ENCODE measurements around the gene ALG9.

The ALG9 gene

GRCh38 chr11:111917788-111918187 is 46.4 kb upstream of the ALG9 start:
- Histone ChIP-seq H3K27me3 (ENCODE audit: insufficient read depth, poor library complexity, severe bottlenecking) (no peaks in the 10 kb centered on the region), H3K27ac (replicated peaks) (no peak overlapping the region), H3K4me3 (replicated peaks; ENCODE audit: insufficient read depth, low read length) (no peak overlapping the region)
- no peak for TF ChIP-seq SPI1 (IDR thresholded peaks at IDR 0.05; ENCODE audit: borderline replicate concordance, low read depth)
- TF ChIP-seq CTCF (IDR thresholded peaks at IDR 0.05; ENCODE audit: insufficient read depth, low read length): no peak
- TF ChIP-seq, protein P1, sequence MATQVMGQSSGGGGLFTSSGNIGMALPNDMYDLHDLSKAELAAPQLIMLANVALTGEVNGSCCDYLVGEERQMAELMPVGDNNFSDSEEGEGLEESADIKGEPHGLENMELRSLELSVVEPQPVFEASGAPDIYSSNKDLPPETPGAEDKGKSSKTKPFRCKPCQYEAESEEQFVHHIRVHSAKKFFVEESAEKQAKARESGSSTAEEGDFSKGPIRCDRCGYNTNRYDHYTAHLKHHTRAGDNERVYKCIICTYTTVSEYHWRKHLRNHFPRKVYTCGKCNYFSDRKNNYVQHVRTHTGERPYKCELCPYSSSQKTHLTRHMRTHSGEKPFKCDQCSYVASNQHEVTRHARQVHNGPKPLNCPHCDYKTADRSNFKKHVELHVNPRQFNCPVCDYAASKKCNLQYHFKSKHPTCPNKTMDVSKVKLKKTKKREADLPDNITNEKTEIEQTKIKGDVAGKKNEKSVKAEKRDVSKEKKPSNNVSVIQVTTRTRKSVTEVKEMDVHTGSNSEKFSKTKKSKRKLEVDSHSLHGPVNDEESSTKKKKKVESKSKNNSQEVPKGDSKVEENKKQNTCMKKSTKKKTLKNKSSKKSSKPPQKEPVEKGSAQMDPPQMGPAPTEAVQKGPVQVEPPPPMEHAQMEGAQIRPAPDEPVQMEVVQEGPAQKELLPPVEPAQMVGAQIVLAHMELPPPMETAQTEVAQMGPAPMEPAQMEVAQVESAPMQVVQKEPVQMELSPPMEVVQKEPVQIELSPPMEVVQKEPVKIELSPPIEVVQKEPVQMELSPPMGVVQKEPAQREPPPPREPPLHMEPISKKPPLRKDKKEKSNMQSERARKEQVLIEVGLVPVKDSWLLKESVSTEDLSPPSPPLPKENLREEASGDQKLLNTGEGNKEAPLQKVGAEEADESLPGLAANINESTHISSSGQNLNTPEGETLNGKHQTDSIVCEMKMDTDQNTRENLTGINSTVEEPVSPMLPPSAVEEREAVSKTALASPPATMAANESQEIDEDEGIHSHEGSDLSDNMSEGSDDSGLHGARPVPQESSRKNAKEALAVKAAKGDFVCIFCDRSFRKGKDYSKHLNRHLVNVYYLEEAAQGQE (IDR thresholded peaks at IDR 0.05; ENCODE audit: insufficient replicate concordance, low read depth): no peak
- TF ChIP-seq POLR2AphosphoS5 (IDR thresholded peaks at IDR 0.05; ENCODE audit: low read depth): no peak
- TF ChIP-seq GABPA (IDR thresholded peaks at IDR 0.05; ENCODE audit: low read depth): no peak
- no peak for DNase-seq (ENCODE audit: low read depth in 1 of 2, low spot score in 1 of 2)

DNA sequence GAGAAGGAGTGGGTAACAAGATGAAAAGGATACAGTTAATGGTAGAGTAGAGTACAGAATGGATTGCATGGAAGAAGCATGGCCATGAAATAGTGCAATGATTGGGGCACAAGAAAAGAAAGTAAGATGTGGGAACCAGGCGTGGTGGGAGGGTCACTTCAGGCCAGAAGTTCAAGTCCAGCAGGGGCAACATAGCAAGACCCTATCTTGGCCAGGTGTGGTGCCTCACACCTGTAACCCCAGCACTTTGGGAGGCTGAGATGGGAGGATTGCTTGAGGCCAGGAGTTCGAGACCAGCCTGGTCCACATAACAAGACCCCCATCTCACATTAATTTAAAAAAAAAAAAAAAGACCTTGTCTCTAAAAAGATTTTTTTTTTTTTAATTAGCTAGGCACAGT is 45.9 kb upstream of the ALG9 start:
- peaks cover 1% of the 10 kb centered on the region for H3K27me3 ChIP-seq (ENCODE audit: insufficient read depth, poor library complexity, severe bottlenecking)
- DNase-seq (ENCODE audit: low read depth in 1 of 2, low spot score in 1 of 2): no peak
- H3K27ac ChIP-seq (replicated peaks): no peak overlapping the region
- no peak for TF ChIP-seq POLR2AphosphoS5 (IDR thresholded peaks at IDR 0.05; ENCODE audit: low read depth)
- no peak for TF ChIP-seq GABPA (IDR thresholded peaks at IDR 0.05; ENCODE audit: low read depth)
- TF ChIP-seq SPI1 (IDR thresholded peaks at IDR 0.05; ENCODE audit: borderline replicate concordance, low read depth): no peak
- TF ChIP-seq, protein P1 (IDR thresholded peaks at IDR 0.05; ENCODE audit: insufficient replicate concordance, low read depth): no peak
- TF ChIP-seq CTCF (IDR thresholded peaks at IDR 0.05; ENCODE audit: insufficient read depth, low read length): no peak
- no peak overlapping the region for H3K4me3 ChIP-seq (replicated peaks; ENCODE audit: insufficient read depth, low read length)

DNA sequence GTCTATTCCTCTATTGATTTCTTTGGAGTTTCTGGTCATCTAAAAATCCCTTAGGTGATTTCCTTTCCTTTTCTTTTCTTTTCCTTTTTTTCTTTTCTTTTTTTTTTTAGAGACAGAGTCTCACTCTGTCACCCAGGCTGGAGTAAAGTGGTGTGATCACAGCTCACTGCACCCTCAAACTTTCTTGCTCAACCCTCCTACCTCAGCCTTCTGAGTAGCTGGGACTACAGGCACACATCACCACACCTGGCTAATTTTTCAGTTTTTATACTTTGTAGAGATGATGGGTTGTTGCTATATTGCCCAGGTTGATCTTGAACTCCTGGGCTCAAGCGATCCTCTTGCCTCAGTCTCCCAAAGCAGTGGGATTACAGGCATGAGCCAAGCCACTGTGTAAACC is 45.4 kb upstream of the ALG9 start:
- H3K27me3 ChIP-seq (ENCODE audit: insufficient read depth, poor library complexity, severe bottlenecking): peaks cover 3% of the 10 kb centered on the region
- TF ChIP-seq POLR2AphosphoS5 (IDR thresholded peaks at IDR 0.05; ENCODE audit: low read depth) (no peak), CTCF (IDR thresholded peaks at IDR 0.05; ENCODE audit: insufficient read depth, low read length) (no peak), SPI1 (IDR thresholded peaks at IDR 0.05; ENCODE audit: borderline replicate concordance, low read depth) (no peak), GABPA (IDR thresholded peaks at IDR 0.05; ENCODE audit: low read depth) (no peak)
- TF ChIP-seq, protein P1 (IDR thresholded peaks at IDR 0.05; ENCODE audit: insufficient replicate concordance, low read depth): no peak
- DNase-seq (ENCODE audit: low read depth in 1 of 2, low spot score in 1 of 2): no peak
- no peak overlapping the region for H3K27ac ChIP-seq (replicated peaks)
- no peak overlapping the region for H3K4me3 ChIP-seq (replicated peaks; ENCODE audit: insufficient read depth, low read length)

All from HL-60 (cell line).